ENCODE results near the gene SECISBP2. TPM values are rescaled to one million over a fixed set of nuclear protein-coding genes. Genes with fewer than 3 reads are reported as not detected.

SECISBP2 gene
- total and polyA plus RNA-seq, 2 donors (not counting 1 experiment from before 2014, with no cell fraction given) = 56.6 to 124 TPM

DNA sequence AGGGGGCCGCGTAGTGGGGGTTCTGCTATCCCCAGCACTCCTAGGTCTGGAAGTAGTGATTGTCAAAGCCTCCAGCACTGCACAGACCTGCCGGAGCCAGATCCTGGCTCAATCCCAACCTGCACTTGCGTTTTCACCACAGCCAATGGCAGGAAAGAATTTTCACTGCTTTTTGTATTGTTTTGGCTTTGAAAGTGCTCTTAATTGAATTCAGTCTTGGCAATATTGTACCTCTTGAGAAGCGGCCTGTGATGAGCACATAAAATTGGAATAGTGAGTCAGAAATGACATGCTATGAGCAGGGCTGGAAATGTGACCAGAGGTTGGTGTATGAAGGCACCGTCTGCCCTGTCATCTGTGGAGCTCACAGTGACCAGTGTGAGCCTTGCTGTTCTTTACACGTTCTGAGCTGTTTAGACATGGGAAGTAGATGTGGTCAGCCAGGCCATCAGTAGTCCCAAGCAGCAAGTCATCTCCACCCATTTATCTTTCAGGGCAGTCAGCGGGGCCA, 41.5 kb downstream of the SECISBP2 start:
- Mint-ChIP-seq H3K4me3 (no peak overlapping the region), H3K9me3 (ENCODE audit: insufficient read depth) (no peaks in the 10 kb centered on the region), H3K4me1 (no peaks in the 10 kb centered on the region), H3K27me3 (no peaks in the 10 kb centered on the region), H3K27ac (no peak overlapping the region)
- DNase-seq (no peak), ATAC-seq (ENCODE audit: low read depth) (no peak)
- H4K20me1 ChIP-seq (ENCODE audit: control insufficient read depth, insufficient read depth, low read length, poor library complexity, severe bottlenecking) = peaks cover 12% of the 10 kb centered on the region
- H3K36me3 ChIP-seq (replicated peaks in 1 of 2; ENCODE audit: control extremely low read depth in 1 of 2, control insufficient read depth in 1 of 2, extremely low read depth in 1 of 2, insufficient read depth in 2 of 2, low read length in 1 of 2) = peaks cover 4 to 75% of the 10 kb centered on the region in 2 experiments
- intact Hi-C loops (cut with micrococcal nuclease) = no loop called here
- no peak overlapping the region for H2AFZ ChIP-seq (ENCODE audit: insufficient read depth, low read depth, low read length, poor library complexity, severe bottlenecking)
- 94% methylated on average over 7 of the region's 8 CpGs for WGBS (ENCODE audit: insufficient coverage)
- no peak overlapping the region for H3K27ac ChIP-seq (ENCODE audit: low read length in 2 of 2)
- no peak overlapping the region for H3K4me3 ChIP-seq (ENCODE audit: control extremely low read depth in 1 of 5, extremely low read depth in 1 of 5, insufficient read depth in 1 of 5, low read depth in 2 of 5, low read length in 4 of 5)
- TF ChIP-seq EZH2 (IDR thresholded peaks at IDR 0.05; ENCODE audit: borderline replicate concordance, insufficient read depth, low read depth, low read length, poor library complexity, severe bottlenecking) = no peak
- TF ChIP-seq, protein P1, sequence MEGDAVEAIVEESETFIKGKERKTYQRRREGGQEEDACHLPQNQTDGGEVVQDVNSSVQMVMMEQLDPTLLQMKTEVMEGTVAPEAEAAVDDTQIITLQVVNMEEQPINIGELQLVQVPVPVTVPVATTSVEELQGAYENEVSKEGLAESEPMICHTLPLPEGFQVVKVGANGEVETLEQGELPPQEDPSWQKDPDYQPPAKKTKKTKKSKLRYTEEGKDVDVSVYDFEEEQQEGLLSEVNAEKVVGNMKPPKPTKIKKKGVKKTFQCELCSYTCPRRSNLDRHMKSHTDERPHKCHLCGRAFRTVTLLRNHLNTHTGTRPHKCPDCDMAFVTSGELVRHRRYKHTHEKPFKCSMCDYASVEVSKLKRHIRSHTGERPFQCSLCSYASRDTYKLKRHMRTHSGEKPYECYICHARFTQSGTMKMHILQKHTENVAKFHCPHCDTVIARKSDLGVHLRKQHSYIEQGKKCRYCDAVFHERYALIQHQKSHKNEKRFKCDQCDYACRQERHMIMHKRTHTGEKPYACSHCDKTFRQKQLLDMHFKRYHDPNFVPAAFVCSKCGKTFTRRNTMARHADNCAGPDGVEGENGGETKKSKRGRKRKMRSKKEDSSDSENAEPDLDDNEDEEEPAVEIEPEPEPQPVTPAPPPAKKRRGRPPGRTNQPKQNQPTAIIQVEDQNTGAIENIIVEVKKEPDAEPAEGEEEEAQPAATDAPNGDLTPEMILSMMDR (IDR thresholded peaks at IDR 0.05) = no peak
- POLR2A ChIA-PET = no interaction called here
- H3K79me2 ChIP-seq (ENCODE audit: control insufficient read depth, insufficient read depth, low read length) = no peaks in the 10 kb centered on the region
- H3K27me3 ChIP-seq (replicated peaks in 1 of 4; ENCODE audit: control extremely low read depth in 1 of 4, control insufficient read depth in 3 of 4, insufficient read depth in 4 of 4, low read length in 3 of 4) = no peaks in the 10 kb centered on the region
- no peak overlapping the region for H3K9ac ChIP-seq (ENCODE audit: low read length)
- CTCF ChIA-PET = interaction anchor here (0.7 to 3.1 kb wide), 2 partner anchors 136 to 189 kb away, joined by 3 to 13 read pairs; no protein-coding TSS in a partner anchor
- no peak overlapping the region for H3K4me2 ChIP-seq (replicated peaks; ENCODE audit: low read depth, low read length, poor library complexity, severe bottlenecking)
- H3K4me1 ChIP-seq (ENCODE audit: control insufficient read depth in 2 of 2, insufficient read depth in 2 of 2, low read length in 2 of 2) = no peaks in the 10 kb centered on the region
- H3K9me3 ChIP-seq (ENCODE audit: control extremely low read depth in 1 of 3, control insufficient read depth in 2 of 3, insufficient read depth in 1 of 3, low read length in 2 of 3) = no peaks in the 10 kb centered on the region

DNA sequence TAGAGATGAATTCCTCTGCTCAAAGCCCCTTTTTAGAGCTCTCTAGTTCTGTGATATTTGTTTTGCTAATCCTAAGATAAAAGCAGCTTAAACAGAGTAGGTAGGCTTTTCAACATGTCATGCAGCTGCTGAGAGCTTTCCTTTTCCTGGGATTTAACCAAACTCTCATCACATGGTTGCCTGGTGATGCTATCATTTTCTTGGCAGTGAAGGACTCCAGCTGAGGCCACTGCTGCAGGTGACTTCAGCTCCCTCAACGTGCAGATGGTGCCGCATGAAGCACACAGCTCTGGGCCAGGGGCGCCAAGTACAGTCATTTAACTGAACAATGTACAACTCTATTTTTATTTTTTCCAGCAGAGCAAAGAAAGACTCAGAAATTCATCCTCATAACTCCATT, 42.2 kb downstream of the SECISBP2 start:
- no peak for DNase-seq
- peaks cover 12% of the 10 kb centered on the region for H4K20me1 ChIP-seq (ENCODE audit: control insufficient read depth, insufficient read depth, low read length, poor library complexity, severe bottlenecking)
- POLR2A ChIA-PET = no interaction called here
- Mint-ChIP-seq H3K4me3 (no peak overlapping the region), H3K4me1 (no peaks in the 10 kb centered on the region), H3K27me3 (no peaks in the 10 kb centered on the region), H3K27ac (peak overlapping the region; percentile 60), H3K9me3 (ENCODE audit: insufficient read depth) (no peaks in the 10 kb centered on the region)
- peaks cover 4 to 70% of the 10 kb centered on the region in 2 experiments for H3K36me3 ChIP-seq (replicated peaks in 1 of 2; ENCODE audit: control extremely low read depth in 1 of 2, control insufficient read depth in 1 of 2, extremely low read depth in 1 of 2, insufficient read depth in 2 of 2, low read length in 1 of 2)
- 60% methylated on average over 1 of the region's 3 CpGs for WGBS (ENCODE audit: insufficient coverage)
- no peak for ATAC-seq (ENCODE audit: low read depth)
- CTCF ChIA-PET = interaction anchor here (0.7 to 3.1 kb wide), 2 partner anchors 135 to 189 kb away, joined by 3 to 13 read pairs; no protein-coding TSS in a partner anchor
- H3K27ac ChIP-seq (ENCODE audit: low read length in 2 of 2) = no peak overlapping the region
- no peak overlapping the region for H2AFZ ChIP-seq (ENCODE audit: insufficient read depth, low read depth, low read length, poor library complexity, severe bottlenecking)
- H3K4me1 ChIP-seq (ENCODE audit: control insufficient read depth in 2 of 2, insufficient read depth in 2 of 2, low read length in 2 of 2) = no peaks in the 10 kb centered on the region
- H3K9ac ChIP-seq (ENCODE audit: low read length) = no peak overlapping the region
- TF ChIP-seq EZH2 (IDR thresholded peaks at IDR 0.05; ENCODE audit: borderline replicate concordance, insufficient read depth, low read depth, low read length, poor library complexity, severe bottlenecking) = no peak
- TF ChIP-seq, protein P1 (IDR thresholded peaks at IDR 0.05) = no peak
- no peaks in the 10 kb centered on the region for H3K27me3 ChIP-seq (replicated peaks in 1 of 4; ENCODE audit: control extremely low read depth in 1 of 4, control insufficient read depth in 3 of 4, insufficient read depth in 4 of 4, low read length in 3 of 4)
- no peak overlapping the region for H3K4me2 ChIP-seq (replicated peaks; ENCODE audit: low read depth, low read length, poor library complexity, severe bottlenecking)
- intact Hi-C loops (cut with micrococcal nuclease) = no loop called here
- H3K4me3 ChIP-seq (ENCODE audit: control extremely low read depth in 1 of 5, extremely low read depth in 1 of 5, insufficient read depth in 1 of 5, low read depth in 2 of 5, low read length in 4 of 5) = no peak overlapping the region
- H3K9me3 ChIP-seq (ENCODE audit: control extremely low read depth in 1 of 3, control insufficient read depth in 2 of 3, insufficient read depth in 1 of 3, low read length in 2 of 3) = no peaks in the 10 kb centered on the region
- H3K79me2 ChIP-seq (ENCODE audit: control insufficient read depth, insufficient read depth, low read length) = no peaks in the 10 kb centered on the region
